GM12878 (cell line): ENCODE measurements around the gene KIF3A. TPM values are rescaled to one million over a fixed set of nuclear protein-coding genes. Genes with fewer than 3 reads are reported as not detected.

ENCODE experiments used
- ATAC-seq: fragments of 200-7000 bp; cut with Tn5 transposase; 3 replicates; pipeline ENCODE4 v1.9.1; 2020; ENCODE audit warnings: mild to moderate bottlenecking, moderate library complexity
- BruUV-seq: library from RNA; stranded (reverse); fragments of 400-500 nt; replicated peaks from 2 replicates; lab custom pipeline; 2021; lab: Mats Ljungman, UMichigan
- CTCF ChIA-PET: fragments of 300-600 bp; sonication (Branson Sonifier 250); formaldehyde crosslinking; extraction: SDS; loops from one replicate; lab custom pipeline; 2021; ENCODE audit warnings: inconsistent platforms; lab: Yijun Ruan, JAX
- POLR2A ChIA-PET: fragments of 350-600 bp; formaldehyde crosslinking; extraction: SDS; loops from one replicate; lab custom pipeline; 2021; ENCODE audit warnings: inconsistent platforms; lab: Charles Lee
- RAD21 ChIA-PET: fragments of 300-600 bp; sonication (Branson Sonifier 250); formaldehyde crosslinking; loops from one replicate; lab custom pipeline; 2023; ENCODE audit warnings: antibody characterized with exemption; ENCODE audit not compliant: unreplicated experiment; lab: Charles Lee
- SMC1A ChIA-PET: fragments of 300-600 bp; sonication (Branson Sonifier 250); formaldehyde crosslinking; loops from one replicate; lab custom pipeline; 2023; ENCODE audit not compliant: unreplicated experiment, uncharacterized antibody; lab: Charles Lee
- DNase-seq: peaks from one replicate; pipeline ENCODE4 v3.0.0-alpha.2; 2011; ENCODE audit warnings: low read depth, low spot score
- FAIRE-seq: peaks from 3 replicates; lab custom pipeline; 2011; peaks lifted over from hg19 to GRCh38; lab: Jason Lieb, UNC
- H2AFZ ChIP-seq: 2 replicates; pipeline ENCODE4 v1.6.0; 2011; ENCODE audit warnings: low read depth, low read length, control low read depth; ENCODE audit not compliant: control insufficient read depth
- H3K27ac ChIP-seq: 2 replicates; pipeline ENCODE4 v1.5.1; 2011; ENCODE audit warnings: control low read depth; ENCODE audit not compliant: control insufficient read depth, insufficient read depth
- H3K27me3 ChIP-seq, 2 experiments: replicated peaks in 1 of 2; 2 replicates each; pipeline versions ENCODE4 v1.6.0 to v1.6.1; 2011; ENCODE audit warnings: low read length in 1 of 2; ENCODE audit not compliant: control insufficient read depth in 2 of 2, insufficient read depth in 2 of 2
- H3K36me3 ChIP-seq, 2 experiments: 2 replicates each; pipeline ENCODE4 v1.5.1; 2011; ENCODE audit warnings: low read length in 1 of 2; ENCODE audit not compliant: control insufficient read depth in 2 of 2, insufficient read depth in 2 of 2
- H3K4me1 ChIP-seq: 2 replicates; pipeline ENCODE4 v1.6.1; 2011; ENCODE audit warnings: mild to moderate bottlenecking, low read length, moderate library complexity, mixed read lengths; ENCODE audit not compliant: control insufficient read depth, insufficient read depth
- H3K4me2 ChIP-seq: 2 replicates; pipeline ENCODE4 v1.6.0; 2011; ENCODE audit warnings: control low read depth; ENCODE audit not compliant: control insufficient read depth, insufficient read depth
- H3K4me3 ChIP-seq: fragments of 200-600 bp; sonication (generic); 2 replicates; pipeline ENCODE4 v1.5.1; 2016
- H3K79me2 ChIP-seq: 2 replicates; pipeline ENCODE4 v1.6.0; 2011; ENCODE audit warnings: low read length; ENCODE audit not compliant: control insufficient read depth, insufficient read depth
- H3K9ac ChIP-seq: 2 replicates; pipeline ENCODE4 v1.8.0; 2011; ENCODE audit warnings: low read length, control low read depth, mixed read lengths; ENCODE audit not compliant: control insufficient read depth, insufficient read depth
- H3K9me3 ChIP-seq: replicated peaks from 3 replicates; pipeline ENCODE4 v1.5.1; 2011; ENCODE audit warnings: mild to moderate bottlenecking, low read length; ENCODE audit not compliant: control insufficient read depth, insufficient read depth
- H4K20me1 ChIP-seq: 2 replicates; pipeline ENCODE4 v1.6.0; 2011; ENCODE audit not compliant: control insufficient read depth, insufficient read depth
- EED ChIP-seq: sonication (generic); IDR thresholded peaks from 2 replicates; pipeline ENCODE4 v1.6.1; 2016; ENCODE audit warnings: antibody characterized with exemption, low read depth
- FOXK2 ChIP-seq: fragments of 450-650 bp; IDR thresholded peaks from 2 replicates; pipeline ENCODE4 v1.6.1; 2017; ENCODE audit warnings: mild to moderate bottlenecking, moderate library complexity
- HDAC6 ChIP-seq: fragments of 200-600 bp; sonication (generic); IDR thresholded peaks from one replicate; pipeline ENCODE4 v1.8.0; 2017; ENCODE audit warnings: antibody characterized with exemption; ENCODE audit not compliant: unreplicated experiment
- JUND ChIP-seq: IDR thresholded peaks from 2 replicates; pipeline ENCODE4 v1.6.1; 2012; ENCODE audit warnings: low read depth, mild to moderate bottlenecking, low read length, improper control_type of control experiment, moderate library complexity
- SIX5 ChIP-seq: IDR thresholded peaks from 2 replicates; pipeline ENCODE4 v1.6.1; 2011; ENCODE audit warnings: mild to moderate bottlenecking, low read depth, low read length, moderate library complexity; ENCODE audit not compliant: severe bottlenecking
- SMAD1 ChIP-seq: fragments of 450-650 bp; IDR thresholded peaks from 2 replicates; pipeline ENCODE4 v1.6.1; 2018; ENCODE audit warnings: mild to moderate bottlenecking, low read depth; ENCODE audit not compliant: partially characterized antibody
- SRF ChIP-seq, 2 experiments: IDR thresholded peaks; 2 replicates each; pipeline ENCODE4 v1.6.1; 2011; ENCODE audit warnings: low read depth in 2 of 2, low read length in 2 of 2, mild to moderate bottlenecking in 1 of 2, moderate library complexity in 1 of 2
- WGBS: methylation state at CpG from one replicate; pipeline ENCODE4 v1.1.6; 2016; ENCODE audit warnings: low lambda C conversion rate; ENCODE audit not compliant: insufficient replicate concordance, insufficient coverage; ENCODE audit errors: missing lambda C conversion rate; 5-methylcytosine and 5-hydroxymethylcytosine counted together
- in situ Hi-C: fragments of 300-500 bp; cut with MboI; formaldehyde crosslinking; loops from 9 replicates; pipeline ENCODE4 v1.14.3; 2018; ENCODE audit warnings: mixed read lengths
- intact Hi-C: fragments of 100-400 bp; cut with micrococcal nuclease; formaldehyde crosslinking; loops from one replicate; pipeline ENCODE4 v1.14.2; 2022; ENCODE audit not compliant: unreplicated experiment
- polyA plus RNA-seq, 11 experiments: library from polyadenylated mRNA; depleted of rRNA in 4 of 11; unstranded in 6 of 11; stranded (reverse) in 5 of 11; fragments of >200 nt; fragmentation: Nextera tagmentation in 4 of 11; fragmentation: Illumina TruSeq in 1 of 11; extraction: Ambion mirVana in 4 of 11; extraction: Trizol in 1 of 11; gene quantifications; 1 replicate in 1 of 11; 2 replicates in 10 of 11; pipeline versions ENCODE4 v1.2.1 to v1.2.3, GENCODE V29; 2011 to 2016; ENCODE audit warnings: inconsistent platforms in 2 of 11, missing spikeins in 2 of 11, low read depth in 1 of 11
- total RNA-seq, 4 experiments: library from RNA; depleted of rRNA in 3 of 4; stranded (reverse); fragments of >200 nt in 3 of 4; fragmentation: Illumina TruSeq in 1 of 4; extraction: Trizol in 1 of 4; gene quantifications; 2 replicates each; pipeline versions ENCODE4 v1.2.1 to v1.2.3, GENCODE V29; 2013 to 2021
- TF ChIP-seq, protein P1 (sequence below): IDR thresholded peaks from 2 replicates; pipeline ENCODE4 v1.6.1; 2011; ENCODE audit warnings: borderline replicate concordance, low read depth, mild to moderate bottlenecking, moderate library complexity, low read length; ENCODE audit not compliant: insufficient read depth, poor library complexity, severe bottlenecking
- TF ChIP-seq, protein P2 (sequence below): fragments of 450-650 bp; IDR thresholded peaks from 2 replicates; pipeline ENCODE4 v1.6.1; 2016; ENCODE audit warnings: mild to moderate bottlenecking, moderate library complexity, borderline replicate concordance

The KIF3A gene
- total and polyA plus RNA-seq, 10 of the 15 experiments (the other 5 are each of a cell fraction or from before 2014, with no cell fraction given): 2.7 to 36.5 (median 10.0) TPM

DNA sequence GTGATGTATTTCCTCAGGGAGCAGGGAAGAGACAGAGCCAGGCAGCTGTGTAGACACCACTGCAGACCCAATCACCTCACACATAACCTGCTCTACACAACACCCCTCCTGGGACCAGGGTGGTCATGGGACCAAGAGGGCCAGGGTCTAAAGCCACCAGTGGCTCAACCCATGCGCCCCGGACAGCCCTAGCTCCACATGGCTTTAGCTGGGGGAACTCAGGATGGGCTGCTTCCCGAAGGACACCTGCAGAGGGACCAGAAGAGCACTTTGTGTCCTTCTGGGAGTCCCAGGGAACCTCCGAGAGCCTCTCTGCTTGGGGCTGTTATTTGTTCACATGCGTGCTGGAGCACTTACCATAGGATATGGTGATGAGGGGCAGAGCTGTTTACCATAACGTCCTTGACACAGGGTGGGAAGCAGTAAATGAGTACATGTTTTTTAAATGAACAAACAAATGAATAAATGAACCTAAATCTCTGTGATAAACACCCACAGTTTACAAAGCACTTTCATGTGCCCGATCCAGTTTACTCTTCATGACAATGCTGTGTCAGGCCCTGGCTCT lies 27.4 kb upstream of the KIF3A start:
- no peak for ATAC-seq
- intact Hi-C loops: no loop called here
- Histone ChIP-seq H3K4me1 (no peaks in the 10 kb centered on the region), H3K27me3 (no peaks in the 10 kb centered on the region), H4K20me1 (no peaks in the 10 kb centered on the region), H3K27ac (no peak overlapping the region), H3K9ac (no peak overlapping the region), H3K36me3 (peaks cover 3 to 23% of the 10 kb centered on the region in 2 experiments; a peak in 3 of 4 replicates), H2AFZ (no peak overlapping the region), H3K79me2 (no peaks in the 10 kb centered on the region), H3K9me3 (no peaks in the 10 kb centered on the region), H3K4me3 (no peak overlapping the region), H3K4me2 (no peak overlapping the region)
- in situ Hi-C loops: no loop called here
- WGBS: 93% methylated on average over 7 of the region's 7 CpGs
- RAD21 ChIA-PET: interaction anchor here (0.6 kb wide), 1 partner anchor 33 kb away, joined by 3 read pairs; no protein-coding TSS in a partner anchor
- BruUV-seq: no TSS peak
- POLR2A ChIA-PET: interaction anchor here (0.6 kb wide), 1 partner anchor 1498 kb away, joined by 4 read pairs; no protein-coding TSS in a partner anchor
- TF ChIP-seq FOXK2 (no peak), SIX5 (no peak), EED (no peak), SRF (IDR thresholded peaks at IDR 0.05; ENCODE audit: low read depth in 2 of 2, low read length in 2 of 2) (no peak), SMAD1 (no peak)
- FAIRE-seq: no peak
- SMC1A ChIA-PET: interaction anchor here (1.6 to 2.3 kb wide), 2 partner anchors 10 to 13 kb away, joined by 3 to 8 read pairs; no protein-coding TSS in a partner anchor
- DNase-seq: no peak
- CTCF ChIA-PET: no interaction called here

- Histone ChIP-seq H3K4me2 (no peak overlapping the region), H3K9me3 (no peaks in the 10 kb centered on the region), H2AFZ (no peak overlapping the region), H4K20me1 (no peaks in the 10 kb centered on the region), H3K27ac (no peak overlapping the region), H3K9ac (no peak overlapping the region), H3K4me1 (no peaks in the 10 kb centered on the region), H3K79me2 (no peaks in the 10 kb centered on the region), H3K36me3 (peaks cover 6 to 25% of the 10 kb centered on the region in 2 experiments), H3K27me3 (no peaks in the 10 kb centered on the region), H3K4me3 (no peak overlapping the region)
- ChIA-PET CTCF (interaction anchor here (0.6 to 1.2 kb wide), 3 partner anchors 11 to 56 kb away, joined by 3 read pairs; no protein-coding TSS in a partner anchor), POLR2A (no interaction called here), RAD21 (no interaction called here), SMC1A (interaction anchor here (2.0 to 2.3 kb wide), 2 partner anchors 9 to 10 kb away, joined by 7 to 8 read pairs; no protein-coding TSS in a partner anchor)
- WGBS: 94% methylated on average over 10 of the region's 10 CpGs
- no peak for FAIRE-seq
- DNase-seq: no peak
- BruUV-seq: no TSS peak
- intact Hi-C loops (no loop called here), in situ Hi-C loops (no loop called here)
- ATAC-seq: no peak
- TF ChIP-seq HDAC6 (no peak), JUND (no peak)
- TF ChIP-seq, protein P1, sequence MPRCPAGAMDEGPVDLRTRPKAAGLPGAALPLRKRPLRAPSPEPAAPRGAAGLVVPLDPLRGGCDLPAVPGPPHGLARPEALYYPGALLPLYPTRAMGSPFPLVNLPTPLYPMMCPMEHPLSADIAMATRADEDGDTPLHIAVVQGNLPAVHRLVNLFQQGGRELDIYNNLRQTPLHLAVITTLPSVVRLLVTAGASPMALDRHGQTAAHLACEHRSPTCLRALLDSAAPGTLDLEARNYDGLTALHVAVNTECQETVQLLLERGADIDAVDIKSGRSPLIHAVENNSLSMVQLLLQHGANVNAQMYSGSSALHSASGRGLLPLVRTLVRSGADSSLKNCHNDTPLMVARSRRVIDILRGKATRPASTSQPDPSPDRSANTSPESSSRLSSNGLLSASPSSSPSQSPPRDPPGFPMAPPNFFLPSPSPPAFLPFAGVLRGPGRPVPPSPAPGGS: no peak
- TF ChIP-seq, protein P2, sequence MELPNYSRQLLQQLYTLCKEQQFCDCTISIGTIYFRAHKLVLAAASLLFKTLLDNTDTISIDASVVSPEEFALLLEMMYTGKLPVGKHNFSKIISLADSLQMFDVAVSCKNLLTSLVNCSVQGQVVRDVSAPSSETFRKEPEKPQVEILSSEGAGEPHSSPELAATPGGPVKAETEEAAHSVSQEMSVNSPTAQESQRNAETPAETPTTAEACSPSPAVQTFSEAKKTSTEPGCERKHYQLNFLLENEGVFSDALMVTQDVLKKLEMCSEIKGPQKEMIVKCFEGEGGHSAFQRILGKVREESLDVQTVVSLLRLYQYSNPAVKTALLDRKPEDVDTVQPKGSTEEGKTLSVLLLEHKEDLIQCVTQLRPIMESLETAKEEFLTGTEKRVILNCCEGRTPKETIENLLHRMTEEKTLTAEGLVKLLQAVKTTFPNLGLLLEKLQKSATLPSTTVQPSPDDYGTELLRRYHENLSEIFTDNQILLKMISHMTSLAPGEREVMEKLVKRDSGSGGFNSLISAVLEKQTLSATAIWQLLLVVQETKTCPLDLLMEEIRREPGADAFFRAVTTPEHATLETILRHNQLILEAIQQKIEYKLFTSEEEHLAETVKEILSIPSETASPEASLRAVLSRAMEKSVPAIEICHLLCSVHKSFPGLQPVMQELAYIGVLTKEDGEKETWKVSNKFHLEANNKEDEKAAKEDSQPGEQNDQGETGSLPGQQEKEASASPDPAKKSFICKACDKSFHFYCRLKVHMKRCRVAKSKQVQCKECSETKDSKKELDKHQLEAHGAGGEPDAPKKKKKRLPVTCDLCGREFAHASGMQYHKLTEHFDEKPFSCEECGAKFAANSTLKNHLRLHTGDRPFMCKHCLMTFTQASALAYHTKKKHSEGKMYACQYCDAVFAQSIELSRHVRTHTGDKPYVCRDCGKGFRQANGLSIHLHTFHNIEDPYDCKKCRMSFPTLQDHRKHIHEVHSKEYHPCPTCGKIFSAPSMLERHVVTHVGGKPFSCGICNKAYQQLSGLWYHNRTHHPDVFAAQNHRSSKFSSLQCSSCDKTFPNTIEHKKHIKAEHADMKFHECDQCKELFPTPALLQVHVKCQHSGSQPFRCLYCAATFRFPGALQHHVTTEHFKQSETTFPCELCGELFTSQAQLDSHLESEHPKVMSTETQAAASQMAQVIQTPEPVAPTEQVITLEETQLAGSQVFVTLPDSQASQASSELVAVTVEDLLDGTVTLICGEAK: no peak
These were observed 26.7 kb upstream of the KIF3A start for GRCh38 chr5:132764051-132764450.
